ENCODE data around the gene MAN2B1.

MAN2B1 gene

GRCh38 chr19:12675399-12675798, 8.9 kb upstream of the MAN2B1 start:
- Histone ChIP-seq H3K9me2 (replicated peaks; ENCODE audit: control insufficient read depth, low read length) (no peaks in the 10 kb centered on the region), H3K9me3 (ENCODE audit: control insufficient read depth, insufficient read depth, low read length) (no peaks in the 10 kb centered on the region), H3K4me3 (ENCODE audit: low read length) (no peak overlapping the region), H3F3A (ENCODE audit: control insufficient read depth, insufficient read depth) (no peaks in the 10 kb centered on the region), H3K4me2 (ENCODE audit: low read length) (no peak overlapping the region), H3K27me3 (ENCODE audit: control insufficient read depth, low read length) (no peaks in the 10 kb centered on the region), H3K79me2 (ENCODE audit: control insufficient read depth, low read length) (peaks cover 34% of the 10 kb centered on the region), H3K27ac (ENCODE audit: low read depth, low read length) (no peak overlapping the region), H4K20me1 (ENCODE audit: control insufficient read depth, insufficient read depth, low read depth, low read length) (peaks cover 9% of the 10 kb centered on the region; the same call in 1 of the 2 replicates), H3K36me3 (ENCODE audit: control insufficient read depth, low read length) (peaks cover 74% of the 10 kb centered on the region), H3K4me1 (ENCODE audit: control insufficient read depth, low read length) (peaks cover 8% of the 10 kb centered on the region)
- TF ChIP-seq CTCF (IDR thresholded peaks at IDR 0.05; ENCODE audit: low read depth, low read length, poor library complexity, severe bottlenecking), result no peak
- no peak for TF ChIP-seq EZH2phosphoT487 (IDR thresholded peaks at IDR 0.05; ENCODE audit: borderline replicate concordance, low read length)

GRCh38 chr19:12672744-12673143, 6.2 kb upstream of the MAN2B1 start:
- no peak for TF ChIP-seq EZH2phosphoT487 (IDR thresholded peaks at IDR 0.05; ENCODE audit: borderline replicate concordance, low read length)
- TF ChIP-seq CTCF (IDR thresholded peaks at IDR 0.05; ENCODE audit: low read depth, low read length, poor library complexity, severe bottlenecking), result no peak
- H3K36me3 ChIP-seq (ENCODE audit: control insufficient read depth, low read length), result peaks cover 54% of the 10 kb centered on the region
- no peak overlapping the region for H3K4me2 ChIP-seq (ENCODE audit: low read length)
- no peaks in the 10 kb centered on the region for H4K20me1 ChIP-seq (ENCODE audit: control insufficient read depth, insufficient read depth, low read depth, low read length)
- no peaks in the 10 kb centered on the region for H3K27me3 ChIP-seq (ENCODE audit: control insufficient read depth, low read length)
- H3K4me3 ChIP-seq (ENCODE audit: low read length), result no peak overlapping the region
- no peaks in the 10 kb centered on the region for H3K9me2 ChIP-seq (replicated peaks; ENCODE audit: control insufficient read depth, low read length)
- no peak overlapping the region for H3K27ac ChIP-seq (ENCODE audit: low read depth, low read length)
- H3K79me2 ChIP-seq (ENCODE audit: control insufficient read depth, low read length), result peaks cover 43% of the 10 kb centered on the region
- peaks cover 18% of the 10 kb centered on the region for H3K4me1 ChIP-seq (ENCODE audit: control insufficient read depth, low read length)
- 0 out of 2 replicates have a peak, but pooled peaks cover 1% of the 10 kb centered on the region for H3F3A ChIP-seq (ENCODE audit: control insufficient read depth, insufficient read depth)
- no peaks in the 10 kb centered on the region for H3K9me3 ChIP-seq (ENCODE audit: control insufficient read depth, insufficient read depth, low read length)

GRCh38 chr19:12670159-12670928, 3.8 kb upstream of the MAN2B1 start:
- TF ChIP-seq CTCF (IDR thresholded peaks at IDR 0.05; ENCODE audit: low read depth, low read length, poor library complexity, severe bottlenecking) (no peak), EZH2phosphoT487 (IDR thresholded peaks at IDR 0.05; ENCODE audit: borderline replicate concordance, low read length) (no peak)
- Histone ChIP-seq H3K4me1 (ENCODE audit: control insufficient read depth, low read length) (peaks cover 34% of the 10 kb centered on the region), H3K4me2 (ENCODE audit: low read length) (peak overlapping the region; percentile 92), H3K9me3 (ENCODE audit: control insufficient read depth, insufficient read depth, low read length) (no peaks in the 10 kb centered on the region), H3K4me3 (ENCODE audit: low read length) (peak overlapping the region; percentile 89), H3K36me3 (ENCODE audit: control insufficient read depth, low read length) (peaks cover 33% of the 10 kb centered on the region), H3K27ac (ENCODE audit: low read depth, low read length) (no peak overlapping the region), H4K20me1 (ENCODE audit: control insufficient read depth, insufficient read depth, low read depth, low read length) (no peaks in the 10 kb centered on the region), H3K79me2 (ENCODE audit: control insufficient read depth, low read length) (peaks cover 53% of the 10 kb centered on the region), H3K27me3 (ENCODE audit: control insufficient read depth, low read length) (no peaks in the 10 kb centered on the region), H3F3A (ENCODE audit: control insufficient read depth, insufficient read depth) (0 out of 2 replicates have a peak, but pooled peaks cover 3% of the 10 kb centered on the region), H3K9me2 (replicated peaks; ENCODE audit: control insufficient read depth, low read length) (no peaks in the 10 kb centered on the region)

All from DOHH2 (cell line).